HepG2 (cell line): ENCODE measurements around the gene MMP3.

ENCODE experiments used
- CHCHD3 ChIP-seq: sonication (generic); formaldehyde crosslinking; IDR thresholded peaks from 2 replicates; pipeline ENCODE4 v1.8.0; 2022; ENCODE audit warnings: mild to moderate bottlenecking, missing genetic modification reagents, moderate library complexity
- ETS1 ChIP-seq: sonication (generic); formaldehyde crosslinking; IDR thresholded peaks from 2 replicates; pipeline ENCODE4 v1.4.0; 2020; ENCODE audit warnings: missing genetic modification reagents
- SIN3A ChIP-seq: IDR thresholded peaks from 2 replicates; pipeline ENCODE4 v1.6.1; 2011; ENCODE audit warnings: low read depth, mild to moderate bottlenecking, control low read depth, low read length, borderline replicate concordance
- ZFP41 ChIP-seq: sonication (generic); formaldehyde crosslinking; IDR thresholded peaks from 2 replicates; pipeline ENCODE4 v1.4.0; 2020; ENCODE audit warnings: mild to moderate bottlenecking, missing genetic modification reagents, borderline replicate concordance
- ZNF253 ChIP-seq: sonication (generic); formaldehyde crosslinking; IDR thresholded peaks from 2 replicates; pipeline ENCODE4 v1.8.0; 2022; ENCODE audit warnings: mild to moderate bottlenecking, missing genetic modification reagents, borderline replicate concordance
- ZSCAN29 ChIP-seq: sonication (generic); formaldehyde crosslinking; conservative IDR thresholded peaks from 2 replicates; pipeline ENCODE4 v1.4.0; 2020; ENCODE audit warnings: mild to moderate bottlenecking, missing genetic modification reagents

GRCh38 chr11:102853055-102853454 lies 9.6 kb upstream of the MMP3 start:
- TF ChIP-seq SIN3A, result no peak
- no peak for TF ChIP-seq CHCHD3
- TF ChIP-seq ZNF253 (CRISPR knock-in tag), result no peak
- no peak for TF ChIP-seq ZSCAN29 (CRISPR knock-in tag)
- no peak for TF ChIP-seq ETS1 (CRISPR knock-in tag)
- no peak for TF ChIP-seq ZFP41 (CRISPR knock-in tag)
